ENCODE data around the gene IGSF21. TPM values are rescaled to one million over a fixed set of nuclear protein-coding genes. Genes with fewer than 3 reads are reported as not detected.

Gene IGSF21
- total and polyA plus RNA-seq, 2 donors (not counting 3 experiments of a cell fraction or from before 2014, with no cell fraction given): not detected

DNA sequence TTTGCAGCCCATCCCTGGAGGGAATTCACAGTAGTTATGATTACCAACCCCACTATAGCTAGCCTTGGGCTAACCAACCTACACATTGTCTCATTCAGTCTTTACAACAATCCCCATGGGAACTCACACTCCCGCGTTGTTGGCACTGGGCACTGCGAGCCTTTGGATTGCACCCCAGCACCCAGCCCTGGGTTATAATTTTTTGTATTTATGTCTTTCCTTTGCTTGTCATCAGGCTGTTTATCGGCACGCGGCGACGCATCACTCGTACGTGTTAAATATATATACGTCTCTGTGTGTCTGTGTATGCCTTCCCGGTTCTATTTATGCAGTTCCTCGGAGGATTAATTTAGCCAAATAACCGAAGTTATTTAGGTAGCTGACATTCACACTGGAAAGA is 47.2 kb upstream of the IGSF21 start:
- Histone ChIP-seq H3K9ac (replicated peaks; ENCODE audit: extremely low read depth, insufficient read depth, low read length) (no peak overlapping the region), H4K20me1 (replicated peaks; ENCODE audit: control insufficient read depth, extremely low read depth, insufficient read depth, low read length) (no peaks in the 10 kb centered on the region), H3K9me1 (replicated peaks; ENCODE audit: control insufficient read depth, extremely low read depth, insufficient read depth, low read length) (no peaks in the 10 kb centered on the region), H3K27me3 (ENCODE audit: control insufficient read depth in 2 of 2, insufficient read depth in 2 of 2, low read length in 2 of 2) (no peaks in the 10 kb centered on the region), H2AFZ (ENCODE audit: low read depth, low read length) (no peak overlapping the region), H3K9me3 (replicated peaks; ENCODE audit: control insufficient read depth, insufficient read depth, low read length) (peaks cover 3% of the 10 kb centered on the region), H3K27ac (ENCODE audit: insufficient read depth, low read depth, low read length) (no peak overlapping the region), H3K36me3 (ENCODE audit: control insufficient read depth in 2 of 2, extremely low read depth in 1 of 2, insufficient read depth in 2 of 2, low read length in 2 of 2) (no peaks in the 10 kb centered on the region), H3K4me1 (ENCODE audit: control insufficient read depth, extremely low read depth, insufficient read depth, low read length) (no peaks in the 10 kb centered on the region), H3K79me2 (ENCODE audit: control insufficient read depth, insufficient read depth, low read length) (no peaks in the 10 kb centered on the region), H3K4me2 (ENCODE audit: insufficient read depth, low read length) (no peak overlapping the region), H3K4me3 (replicated peaks in 1 of 3; ENCODE audit: insufficient read depth in 1 of 3, low read depth in 1 of 3, low read length in 3 of 3) (no peak overlapping the region)
- no peak for TF ChIP-seq MYC (IDR thresholded peaks at IDR 0.05; ENCODE audit: low read depth, low read length)
- no peak for TF ChIP-seq GATA2 (IDR thresholded peaks at IDR 0.05; ENCODE audit: insufficient read depth, insufficient read length, low read depth, low read length)
- TF ChIP-seq POLR2A (IDR thresholded peaks at IDR 0.05; ENCODE audit: low read depth, low read length): no peak
- TF ChIP-seq EZH2 (IDR thresholded peaks at IDR 0.05; ENCODE audit: borderline replicate concordance, low read depth, low read length, severe bottlenecking): no peak
- no peak for TF ChIP-seq FOS (IDR thresholded peaks at IDR 0.05; ENCODE audit: borderline replicate concordance, insufficient read depth, low read length)
- TF ChIP-seq MAX (IDR thresholded peaks at IDR 0.05; ENCODE audit: insufficient read depth, insufficient read length): no peak
- no peak for TF ChIP-seq JUN (IDR thresholded peaks at IDR 0.05; ENCODE audit: borderline replicate concordance, insufficient read depth, insufficient read length, low read depth)
- TF ChIP-seq POLR2AphosphoS5 (IDR thresholded peaks at IDR 0.05; ENCODE audit: insufficient read depth, low read depth, low read length): no peak
- TF ChIP-seq CTCF (IDR thresholded peaks at IDR 0.05; ENCODE audit: extremely low read depth in 1 of 2, insufficient read depth in 1 of 2, low read depth in 1 of 2, low read length in 2 of 2): no peak
- intact Hi-C loops (cut with micrococcal nuclease): no loop called here
- no TSS peak for BruUV-seq (replicated peaks)
- no peak for DNase-seq (ENCODE audit: low read depth, low spot score)
- ChIA-PET CTCF (no interaction called here), POLR2A (no interaction called here)
- FAIRE-seq: no peak
- dilution Hi-C loops (cut with MboI; ENCODE audit: extremely low pct_ligation_motif_present, low sequenced_read_pairs): no loop called here
